ENCODE measurements around the gene DOCK4. TPM values are rescaled to one million over a fixed set of nuclear protein-coding genes. Genes with fewer than 3 reads are reported as not detected.
A peak's percentile ranks its signal among the peaks of the same experiment; 100 is the strongest.

DOCK4 gene
- total and polyA plus RNA-seq, 4 donors: 7.2 to 48.9 (median 12.8) TPM

DNA sequence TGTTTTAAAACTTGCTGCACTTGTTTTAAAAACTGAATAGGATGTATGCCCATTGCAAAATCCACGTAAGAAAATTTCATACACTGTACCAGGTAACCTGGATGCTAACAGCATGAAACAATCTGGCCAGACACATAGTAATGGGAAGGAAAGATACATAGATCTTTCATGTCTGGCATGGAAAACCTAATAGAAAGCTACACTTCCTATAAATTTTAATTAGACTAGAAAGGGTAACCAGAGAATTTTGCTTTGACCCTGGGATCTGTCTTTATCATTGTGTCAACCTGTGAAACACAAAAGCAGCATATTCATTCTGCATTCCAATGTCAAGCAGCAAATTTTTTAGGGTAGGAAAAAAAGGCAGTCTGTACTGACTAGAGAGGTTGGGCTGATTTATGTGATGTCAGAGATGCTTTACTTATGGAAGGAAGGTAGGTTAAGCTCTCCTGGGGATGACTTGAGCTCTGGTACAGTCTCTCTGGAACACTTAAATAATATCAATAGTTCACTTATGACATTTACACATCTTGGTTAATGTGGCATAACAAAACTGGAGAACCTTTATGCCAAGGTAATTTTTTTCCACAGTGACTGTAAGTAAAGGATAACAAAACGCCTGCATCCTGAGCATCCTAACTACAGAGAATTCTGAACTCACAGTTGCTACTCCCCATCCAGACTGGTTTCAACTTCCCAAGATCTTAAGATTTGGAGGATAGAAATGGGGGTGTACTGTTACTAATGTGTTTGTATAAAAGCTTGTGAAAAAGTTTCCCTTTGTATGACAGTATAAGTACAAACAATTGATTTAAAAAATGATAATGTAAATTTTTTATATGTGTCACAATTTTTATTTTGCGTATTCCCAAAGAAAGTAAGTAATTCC is 44.7 kb downstream of the DOCK4 start:
- no peak for DNase-seq (ENCODE audit: low spot score)

GRCh38 chr7:112160771-112161150 is 45.4 kb downstream of the DOCK4 start:
- DNase-seq (ENCODE audit: low spot score): no peak
- H3K9ac ChIP-seq (ENCODE audit: low read depth in 1 of 2, low read length in 2 of 2): no peak overlapping the region
- peaks cover 10 to 23% (median 15%) of the 10 kb centered on the region in 4 donors for H3K4me1 ChIP-seq (ENCODE audit: control insufficient read depth in 4 of 4, insufficient read depth in 4 of 4, low read length in 3 of 4)
- H3K9me3 ChIP-seq (ENCODE audit: control insufficient read depth in 4 of 4, low read length in 3 of 4): no peaks in the 10 kb centered on the region
- TF ChIP-seq JUND (IDR thresholded peaks at IDR 0.05): no peak
- TF ChIP-seq, protein P1, sequence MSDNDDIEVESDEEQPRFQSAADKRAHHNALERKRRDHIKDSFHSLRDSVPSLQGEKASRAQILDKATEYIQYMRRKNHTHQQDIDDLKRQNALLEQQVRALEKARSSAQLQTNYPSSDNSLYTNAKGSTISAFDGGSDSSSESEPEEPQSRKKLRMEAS (IDR thresholded peaks at IDR 0.05): no peak
- no peak for TF ChIP-seq FOXA1 (IDR thresholded peaks at IDR 0.05)
- TF ChIP-seq NR2F2 (IDR thresholded peaks at IDR 0.05): no peak
- TF ChIP-seq EGR1 (IDR thresholded peaks at IDR 0.05; ENCODE audit: low read depth in 2 of 2): no peak
- no peak overlapping the region for H3K4me3 ChIP-seq (ENCODE audit: low read depth in 1 of 3, low read length in 3 of 3)
- H3K36me3 ChIP-seq (ENCODE audit: control insufficient read depth in 4 of 4, insufficient read depth in 3 of 4, low read depth in 1 of 4, low read length in 3 of 4): no peaks in the 10 kb centered on the region
- peak overlapping the region in 1 of 2 donors; percentile 3 for H3K27ac ChIP-seq (ENCODE audit: low read depth in 1 of 2, low read length in 2 of 2)
- 50% methylated on average over 7 of the region's 7 CpGs for WGBS
- H3K27me3 ChIP-seq (ENCODE audit: control insufficient read depth in 4 of 4, insufficient read depth in 4 of 4, low read length in 3 of 4): no peaks in the 10 kb centered on the region

More for the DNA sequence above, 44.7 kb downstream of the DOCK4 start:
- Histone ChIP-seq H3K27ac (ENCODE audit: low read depth in 1 of 2, low read length in 2 of 2) (peak overlapping the region in 1 of 2 donors; percentile 19), H3K36me3 (ENCODE audit: control insufficient read depth in 4 of 4, insufficient read depth in 3 of 4, low read depth in 1 of 4, low read length in 3 of 4) (no peaks in the 10 kb centered on the region), H3K4me1 (ENCODE audit: control insufficient read depth in 4 of 4, insufficient read depth in 4 of 4, low read length in 3 of 4) (peaks cover 10 to 23% (median 15%) of the 10 kb centered on the region in 4 donors), H3K9ac (ENCODE audit: low read depth in 1 of 2, low read length in 2 of 2) (no peak overlapping the region), H3K9me3 (ENCODE audit: control insufficient read depth in 4 of 4, low read length in 3 of 4) (no peaks in the 10 kb centered on the region), H3K27me3 (ENCODE audit: control insufficient read depth in 4 of 4, insufficient read depth in 4 of 4, low read length in 3 of 4) (no peaks in the 10 kb centered on the region), H3K4me3 (ENCODE audit: low read depth in 1 of 3, low read length in 3 of 3) (no peak overlapping the region)
- WGBS: 79% methylated on average over 3 of the region's 3 CpGs
- TF ChIP-seq SP1 (IDR thresholded peaks at IDR 0.05): no peak
- no peak for TF ChIP-seq HNF4A (conservative IDR thresholded peaks at IDR 0.05)
- TF ChIP-seq, protein P1 (IDR thresholded peaks at IDR 0.05): no peak
- no peak for TF ChIP-seq NR2F2 (IDR thresholded peaks at IDR 0.05)
- no peak for TF ChIP-seq TAF1 (conservative IDR thresholded peaks at IDR 0.05)
- no peak for TF ChIP-seq RAD21 (IDR thresholded peaks at IDR 0.05)
- TF ChIP-seq GABPA (IDR thresholded peaks at IDR 0.05 in 1 of 2, conservative IDR thresholded peaks at IDR 0.05 in 1 of 2): no peak
- TF ChIP-seq, protein P2, sequence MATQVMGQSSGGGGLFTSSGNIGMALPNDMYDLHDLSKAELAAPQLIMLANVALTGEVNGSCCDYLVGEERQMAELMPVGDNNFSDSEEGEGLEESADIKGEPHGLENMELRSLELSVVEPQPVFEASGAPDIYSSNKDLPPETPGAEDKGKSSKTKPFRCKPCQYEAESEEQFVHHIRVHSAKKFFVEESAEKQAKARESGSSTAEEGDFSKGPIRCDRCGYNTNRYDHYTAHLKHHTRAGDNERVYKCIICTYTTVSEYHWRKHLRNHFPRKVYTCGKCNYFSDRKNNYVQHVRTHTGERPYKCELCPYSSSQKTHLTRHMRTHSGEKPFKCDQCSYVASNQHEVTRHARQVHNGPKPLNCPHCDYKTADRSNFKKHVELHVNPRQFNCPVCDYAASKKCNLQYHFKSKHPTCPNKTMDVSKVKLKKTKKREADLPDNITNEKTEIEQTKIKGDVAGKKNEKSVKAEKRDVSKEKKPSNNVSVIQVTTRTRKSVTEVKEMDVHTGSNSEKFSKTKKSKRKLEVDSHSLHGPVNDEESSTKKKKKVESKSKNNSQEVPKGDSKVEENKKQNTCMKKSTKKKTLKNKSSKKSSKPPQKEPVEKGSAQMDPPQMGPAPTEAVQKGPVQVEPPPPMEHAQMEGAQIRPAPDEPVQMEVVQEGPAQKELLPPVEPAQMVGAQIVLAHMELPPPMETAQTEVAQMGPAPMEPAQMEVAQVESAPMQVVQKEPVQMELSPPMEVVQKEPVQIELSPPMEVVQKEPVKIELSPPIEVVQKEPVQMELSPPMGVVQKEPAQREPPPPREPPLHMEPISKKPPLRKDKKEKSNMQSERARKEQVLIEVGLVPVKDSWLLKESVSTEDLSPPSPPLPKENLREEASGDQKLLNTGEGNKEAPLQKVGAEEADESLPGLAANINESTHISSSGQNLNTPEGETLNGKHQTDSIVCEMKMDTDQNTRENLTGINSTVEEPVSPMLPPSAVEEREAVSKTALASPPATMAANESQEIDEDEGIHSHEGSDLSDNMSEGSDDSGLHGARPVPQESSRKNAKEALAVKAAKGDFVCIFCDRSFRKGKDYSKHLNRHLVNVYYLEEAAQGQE (IDR thresholded peaks at IDR 0.05): no peak
- TF ChIP-seq HNF4G (IDR thresholded peaks at IDR 0.05): no peak
- no peak for TF ChIP-seq JUND (IDR thresholded peaks at IDR 0.05)
- no peak for TF ChIP-seq FOXA1 (IDR thresholded peaks at IDR 0.05)
- TF ChIP-seq FOXA2 (IDR thresholded peaks at IDR 0.05): no peak
- TF ChIP-seq YY1 (IDR thresholded peaks at IDR 0.05): no peak
- TF ChIP-seq, protein P3, sequence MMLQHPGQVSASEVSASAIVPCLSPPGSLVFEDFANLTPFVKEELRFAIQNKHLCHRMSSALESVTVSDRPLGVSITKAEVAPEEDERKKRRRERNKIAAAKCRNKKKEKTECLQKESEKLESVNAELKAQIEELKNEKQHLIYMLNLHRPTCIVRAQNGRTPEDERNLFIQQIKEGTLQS (IDR thresholded peaks at IDR 0.05): no peak

Measured in liver (tissue), 9 donors.